HL-60 (cell line): ENCODE results near the gene NMU.

Experiments
- CTCF ChIP-seq: IDR thresholded peaks from one replicate; pipeline ENCODE4 v1.5.1; 2011; ENCODE audit warnings: low read length, control low read depth, inconsistent platforms; ENCODE audit not compliant: insufficient read depth
- POLR2AphosphoS5 ChIP-seq: IDR thresholded peaks from 2 replicates; pipeline ENCODE4 v1.6.1; 2012; ENCODE audit warnings: low read depth
- REST ChIP-seq: IDR thresholded peaks from 2 replicates; pipeline ENCODE4 v1.6.1; 2012; ENCODE audit warnings: low read depth; ENCODE audit not compliant: insufficient replicate concordance

GRCh38 chr4:55553441-55554201, 82.5 kb downstream of the NMU start:
- no peak for TF ChIP-seq CTCF
- TF ChIP-seq POLR2AphosphoS5 = no peak
- no peak for TF ChIP-seq REST
